ENCODE measurements around the gene RSPH1. TPM values are rescaled to one million over a fixed set of nuclear protein-coding genes. Genes with fewer than 3 reads are reported as not detected.

RSPH1 gene
- total RNA-seq, 2 donors from 2014 or later: 6.9 to 7.5 TPM

DNA sequence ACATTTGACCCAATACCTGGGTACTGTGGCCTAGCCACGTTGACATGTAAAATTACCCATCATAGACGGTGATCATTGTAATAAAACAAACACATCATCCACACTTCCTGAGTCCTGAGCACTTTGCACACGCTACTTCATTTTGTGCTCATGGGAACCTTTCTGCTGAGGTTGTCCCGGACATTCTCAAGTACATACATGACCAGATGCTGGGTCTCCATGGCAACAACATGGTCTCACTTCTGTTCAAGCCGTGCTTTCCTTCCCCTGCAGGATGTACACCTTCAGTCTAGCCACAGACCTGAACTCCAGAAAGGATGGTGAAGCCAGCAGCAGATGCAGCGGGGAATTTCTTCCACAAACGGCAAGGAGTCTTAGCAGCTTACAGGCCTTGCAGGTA is 69.6 kb downstream of the RSPH1 start:
- Histone ChIP-seq H3K9ac (ENCODE audit: low read depth in 2 of 2, low read length in 2 of 2) (no peak overlapping the region), H3K4me3 (no peak overlapping the region), H3K9me3 (no peaks in the 10 kb centered on the region), H3K27me3 (no peaks in the 10 kb centered on the region), H3K4me1 (no peaks in the 10 kb centered on the region), H3K36me3 (no peaks in the 10 kb centered on the region), H3K27ac (no peak overlapping the region)
- DNase-seq: no peak
- TF ChIP-seq, protein P1, sequence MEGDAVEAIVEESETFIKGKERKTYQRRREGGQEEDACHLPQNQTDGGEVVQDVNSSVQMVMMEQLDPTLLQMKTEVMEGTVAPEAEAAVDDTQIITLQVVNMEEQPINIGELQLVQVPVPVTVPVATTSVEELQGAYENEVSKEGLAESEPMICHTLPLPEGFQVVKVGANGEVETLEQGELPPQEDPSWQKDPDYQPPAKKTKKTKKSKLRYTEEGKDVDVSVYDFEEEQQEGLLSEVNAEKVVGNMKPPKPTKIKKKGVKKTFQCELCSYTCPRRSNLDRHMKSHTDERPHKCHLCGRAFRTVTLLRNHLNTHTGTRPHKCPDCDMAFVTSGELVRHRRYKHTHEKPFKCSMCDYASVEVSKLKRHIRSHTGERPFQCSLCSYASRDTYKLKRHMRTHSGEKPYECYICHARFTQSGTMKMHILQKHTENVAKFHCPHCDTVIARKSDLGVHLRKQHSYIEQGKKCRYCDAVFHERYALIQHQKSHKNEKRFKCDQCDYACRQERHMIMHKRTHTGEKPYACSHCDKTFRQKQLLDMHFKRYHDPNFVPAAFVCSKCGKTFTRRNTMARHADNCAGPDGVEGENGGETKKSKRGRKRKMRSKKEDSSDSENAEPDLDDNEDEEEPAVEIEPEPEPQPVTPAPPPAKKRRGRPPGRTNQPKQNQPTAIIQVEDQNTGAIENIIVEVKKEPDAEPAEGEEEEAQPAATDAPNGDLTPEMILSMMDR (IDR thresholded peaks at IDR 0.05): no peak
- intact Hi-C loops (cut with DNase I): no loop called here

DNA sequence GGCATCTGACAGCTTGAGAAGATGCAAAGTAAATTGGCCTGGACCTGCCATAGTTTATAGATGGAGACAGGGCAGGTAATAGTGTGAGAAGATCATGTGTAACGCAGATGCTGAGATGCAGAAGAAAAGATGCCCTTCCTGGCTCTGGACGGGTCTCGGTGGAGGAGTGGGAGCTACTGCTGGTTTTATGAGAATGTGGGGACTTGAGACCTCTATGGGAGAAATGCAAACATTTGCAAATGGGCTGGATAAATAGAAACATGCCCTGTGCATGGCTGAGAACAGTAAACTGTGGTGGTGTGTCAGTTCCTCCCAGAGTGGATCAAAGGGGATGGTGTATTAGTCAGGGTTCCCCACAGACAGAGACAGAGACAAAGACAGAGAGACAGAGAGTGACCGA is 70.4 kb downstream of the RSPH1 start:
- Histone ChIP-seq H3K9me3 (no peaks in the 10 kb centered on the region), H3K27ac (no peak overlapping the region), H3K4me1 (no peaks in the 10 kb centered on the region), H3K27me3 (no peaks in the 10 kb centered on the region), H3K9ac (ENCODE audit: low read depth in 2 of 2, low read length in 2 of 2) (no peak overlapping the region), H3K4me3 (no peak overlapping the region), H3K36me3 (no peaks in the 10 kb centered on the region)
- intact Hi-C loops (cut with DNase I): no loop called here
- TF ChIP-seq, protein P1 (IDR thresholded peaks at IDR 0.05): no peak
- no peak for DNase-seq

DNA sequence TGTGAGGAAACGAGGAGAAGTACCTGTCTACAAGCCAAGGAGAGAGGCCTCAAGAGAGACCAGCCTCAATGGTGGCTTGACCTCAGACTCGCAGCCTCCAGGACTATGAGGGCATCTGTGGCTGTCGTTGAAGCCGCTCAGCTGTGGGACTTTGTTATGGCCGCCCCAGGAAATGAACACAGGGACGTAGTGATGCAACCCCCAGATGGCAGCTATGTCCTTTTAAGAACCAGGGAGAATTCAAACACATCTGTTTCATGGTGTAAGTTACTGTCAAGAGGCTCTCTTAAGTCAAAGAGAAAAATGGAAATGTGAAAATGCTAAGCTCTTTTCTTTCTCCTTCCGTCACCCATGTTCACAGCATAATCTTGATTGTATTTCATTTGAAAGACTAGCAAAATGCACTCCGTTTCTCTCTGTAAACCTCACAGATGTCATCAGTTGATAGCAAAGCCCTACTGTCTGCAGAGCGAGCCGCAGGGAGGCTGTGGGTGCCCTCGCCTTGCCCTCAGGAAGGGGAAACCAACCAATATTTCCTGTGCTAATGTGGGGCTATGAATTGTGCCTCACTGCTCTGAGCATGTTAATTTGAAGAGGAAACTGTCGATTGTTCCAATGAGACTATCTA is 71.0 kb downstream of the RSPH1 start:
- DNase-seq: no peak
- H3K9ac ChIP-seq (ENCODE audit: low read depth in 2 of 2, low read length in 2 of 2): no peak overlapping the region
- intact Hi-C loops (cut with DNase I): no loop called here
- H3K9me3 ChIP-seq: no peaks in the 10 kb centered on the region
- no peak overlapping the region for H3K4me3 ChIP-seq
- H3K4me1 ChIP-seq: no peaks in the 10 kb centered on the region
- H3K27me3 ChIP-seq: no peaks in the 10 kb centered on the region
- H3K27ac ChIP-seq: peak overlapping the region; percentile 25
- TF ChIP-seq, protein P1 (IDR thresholded peaks at IDR 0.05): no peak
- no peaks in the 10 kb centered on the region for H3K36me3 ChIP-seq

DNA sequence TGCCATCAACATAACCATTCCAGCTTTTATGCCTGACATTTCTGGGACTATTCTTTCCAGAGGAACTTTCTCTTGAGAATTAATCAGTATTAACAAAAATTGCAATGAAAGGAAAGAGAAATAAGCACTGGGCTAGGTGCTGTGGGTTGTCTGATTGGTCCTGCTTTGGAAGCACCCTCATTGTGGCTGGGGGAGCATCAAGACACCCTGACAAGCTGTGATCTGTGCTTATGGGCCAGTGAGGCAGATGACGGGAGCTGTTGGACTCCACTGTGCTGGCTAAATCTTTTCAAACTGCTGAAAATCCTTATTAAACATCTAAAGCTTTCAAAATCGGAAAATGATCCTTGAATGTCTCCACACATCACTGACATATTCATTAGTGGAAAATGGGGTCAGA is 72.3 kb downstream of the RSPH1 start:
- Histone ChIP-seq H3K4me1 (no peaks in the 10 kb centered on the region), H3K36me3 (no peaks in the 10 kb centered on the region), H3K9me3 (no peaks in the 10 kb centered on the region), H3K27ac (no peak overlapping the region), H3K27me3 (no peaks in the 10 kb centered on the region), H3K4me3 (no peak overlapping the region), H3K9ac (ENCODE audit: low read depth in 2 of 2, low read length in 2 of 2) (no peak overlapping the region)
- TF ChIP-seq, protein P1 (IDR thresholded peaks at IDR 0.05): no peak
- intact Hi-C loops (cut with DNase I): no loop called here
- DNase-seq: no peak

DNA sequence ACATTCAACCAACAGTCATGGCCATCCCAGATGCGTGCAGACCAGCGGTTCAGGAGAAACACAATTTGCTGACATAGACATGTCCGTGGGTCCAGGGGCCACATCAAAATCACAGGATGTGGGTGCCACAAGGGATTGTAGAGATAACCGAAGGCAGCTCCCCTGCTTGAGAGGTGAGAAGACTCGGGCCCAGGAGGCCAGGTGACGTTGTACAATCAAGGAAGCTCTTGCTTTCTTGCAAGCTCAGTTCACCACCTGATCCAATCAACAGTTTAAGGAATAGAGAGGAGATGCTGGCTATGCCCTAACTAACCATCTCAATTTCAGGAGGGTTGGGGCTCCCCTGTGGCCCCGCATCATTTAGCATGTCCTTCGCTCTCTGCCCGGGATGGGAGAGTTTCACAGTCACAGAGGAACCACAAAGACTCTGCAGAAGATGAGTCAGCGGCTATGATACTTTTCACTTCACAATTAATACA is 72.8 kb downstream of the RSPH1 start:
- Histone ChIP-seq H3K4me3 (no peak overlapping the region), H3K9ac (ENCODE audit: low read depth in 2 of 2, low read length in 2 of 2) (no peak overlapping the region), H3K36me3 (no peaks in the 10 kb centered on the region), H3K27ac (no peak overlapping the region), H3K27me3 (no peaks in the 10 kb centered on the region), H3K4me1 (no peaks in the 10 kb centered on the region), H3K9me3 (no peaks in the 10 kb centered on the region)
- TF ChIP-seq, protein P1 (IDR thresholded peaks at IDR 0.05): no peak
- intact Hi-C loops (cut with DNase I): no loop called here
- DNase-seq: no peak

Other genes starting within 250 kb of the RSPH1 start
- 1,000 to 10,000 TPM; 2,373 to 4,154 TPM for gene TFF3, start 180.8 kb downstream of the RSPH1 start, total RNA-seq
- gene TFF2, start 145.2 kb downstream of the RSPH1 start, total RNA-seq: 1 to 10 TPM; 2.3 to 2.5 TPM
- 100 to 1,000 TPM; 233 to 916 TPM for gene TFF1, start 129.7 kb downstream of the RSPH1 start, total RNA-seq
- 1 to 10 TPM in 1 of 2 donors, under 1 TPM in 1; 0.82 to 1.2 TPM for gene TMPRSS3, start 100.2 kb downstream of the RSPH1 start, total RNA-seq
- 1 to 10 TPM in 1 of 2 donors, under 1 TPM in 1; 0.93 to 1.5 TPM for gene UBASH3A, start 92.3 kb downstream of the RSPH1 start, total RNA-seq
- gene SLC37A1, start 17.6 kb upstream of the RSPH1 start, total RNA-seq: 100 to 1,000 TPM in 1 of 2 donors, 10 to 100 TPM in 1; 98.5 to 118 TPM
- gene PDE9A, start 157.4 kb upstream of the RSPH1 start, total RNA-seq: 10 to 100 TPM; 37.5 to 56.0 TPM

All from colonic mucosa (tissue), 4 donors.